Stomach (tissue), 4 donors: Measurements from ENCODE around the gene INTS7.

Source experiments
- POLR2A ChIP-seq, 4 donors: fragments of 450-650 bp; IDR thresholded peaks; one replicate each; pipeline ENCODE4 v1.6.1; 2016; ENCODE audit warnings: antibody characterized with exemption in 4 of 4, control low read depth in 2 of 4, mild to moderate bottlenecking in 1 of 4, moderate library complexity in 1 of 4
- TF ChIP-seq, protein P1 (sequence below), 7 experiments: fragments of 450-650 bp in 4 of 7; fragments of 200-600 bp in 3 of 7; sonication (generic) in 3 of 7; IDR thresholded peaks; one replicate each; pipeline ENCODE4 v1.5.1; 2016 to 2019; ENCODE audit warnings: antibody characterized with exemption in 7 of 7, control low read depth in 2 of 7, mild to moderate bottlenecking in 1 of 7

DNA sequence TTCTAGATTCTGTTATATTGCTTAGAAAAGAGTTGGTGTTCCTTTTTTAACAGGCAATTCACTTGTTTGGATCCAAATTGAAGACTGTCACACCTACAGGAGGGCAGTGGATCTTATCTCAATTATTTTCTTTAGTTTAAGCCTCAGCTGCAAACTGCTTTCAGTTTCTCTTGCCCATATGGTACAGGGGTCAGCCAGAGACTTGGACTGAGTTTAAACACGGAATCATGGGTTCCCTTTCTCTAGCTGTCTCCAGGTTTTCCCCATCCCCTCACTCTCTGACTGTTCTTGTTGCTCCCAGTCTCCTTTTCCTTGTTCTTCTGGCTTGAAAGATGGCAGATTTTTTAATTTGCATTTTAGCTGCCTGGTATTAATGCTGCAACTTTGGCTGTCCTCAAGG, 18.6 kb upstream of the INTS7 start:
- TF ChIP-seq, protein P1, sequence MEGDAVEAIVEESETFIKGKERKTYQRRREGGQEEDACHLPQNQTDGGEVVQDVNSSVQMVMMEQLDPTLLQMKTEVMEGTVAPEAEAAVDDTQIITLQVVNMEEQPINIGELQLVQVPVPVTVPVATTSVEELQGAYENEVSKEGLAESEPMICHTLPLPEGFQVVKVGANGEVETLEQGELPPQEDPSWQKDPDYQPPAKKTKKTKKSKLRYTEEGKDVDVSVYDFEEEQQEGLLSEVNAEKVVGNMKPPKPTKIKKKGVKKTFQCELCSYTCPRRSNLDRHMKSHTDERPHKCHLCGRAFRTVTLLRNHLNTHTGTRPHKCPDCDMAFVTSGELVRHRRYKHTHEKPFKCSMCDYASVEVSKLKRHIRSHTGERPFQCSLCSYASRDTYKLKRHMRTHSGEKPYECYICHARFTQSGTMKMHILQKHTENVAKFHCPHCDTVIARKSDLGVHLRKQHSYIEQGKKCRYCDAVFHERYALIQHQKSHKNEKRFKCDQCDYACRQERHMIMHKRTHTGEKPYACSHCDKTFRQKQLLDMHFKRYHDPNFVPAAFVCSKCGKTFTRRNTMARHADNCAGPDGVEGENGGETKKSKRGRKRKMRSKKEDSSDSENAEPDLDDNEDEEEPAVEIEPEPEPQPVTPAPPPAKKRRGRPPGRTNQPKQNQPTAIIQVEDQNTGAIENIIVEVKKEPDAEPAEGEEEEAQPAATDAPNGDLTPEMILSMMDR (IDR thresholded peaks at IDR 0.05): no peak
- no peak for TF ChIP-seq POLR2A (IDR thresholded peaks at IDR 0.05)
